Right renal pelvis (tissue), 4 donors: ENCODE results near the gene ENTPD6. TPM values are rescaled to one million over a fixed set of nuclear protein-coding genes. Genes with fewer than 3 reads are reported as not detected.

Experiments used
- DNase-seq, 4 donors: peaks; one replicate each; pipeline ENCODE4 v3.0.0-alpha.2; 2013; ENCODE audit warnings: low read depth in 4 of 4, low spot score in 3 of 4, missing footprints in 1 of 4
- polyA plus RNA-seq, 4 donors: library from polyadenylated mRNA; unstranded; fragments of 120-200 nt; gene quantifications; one replicate each; pipeline ENCODE4 v1.2.1, GENCODE V29; 2013; ENCODE audit not compliant: insufficient read length in 4 of 4

ENTPD6 gene
- polyA plus RNA-seq, 4 donors: 39.5 to 47.1 (median 41.3) TPM

DNA sequence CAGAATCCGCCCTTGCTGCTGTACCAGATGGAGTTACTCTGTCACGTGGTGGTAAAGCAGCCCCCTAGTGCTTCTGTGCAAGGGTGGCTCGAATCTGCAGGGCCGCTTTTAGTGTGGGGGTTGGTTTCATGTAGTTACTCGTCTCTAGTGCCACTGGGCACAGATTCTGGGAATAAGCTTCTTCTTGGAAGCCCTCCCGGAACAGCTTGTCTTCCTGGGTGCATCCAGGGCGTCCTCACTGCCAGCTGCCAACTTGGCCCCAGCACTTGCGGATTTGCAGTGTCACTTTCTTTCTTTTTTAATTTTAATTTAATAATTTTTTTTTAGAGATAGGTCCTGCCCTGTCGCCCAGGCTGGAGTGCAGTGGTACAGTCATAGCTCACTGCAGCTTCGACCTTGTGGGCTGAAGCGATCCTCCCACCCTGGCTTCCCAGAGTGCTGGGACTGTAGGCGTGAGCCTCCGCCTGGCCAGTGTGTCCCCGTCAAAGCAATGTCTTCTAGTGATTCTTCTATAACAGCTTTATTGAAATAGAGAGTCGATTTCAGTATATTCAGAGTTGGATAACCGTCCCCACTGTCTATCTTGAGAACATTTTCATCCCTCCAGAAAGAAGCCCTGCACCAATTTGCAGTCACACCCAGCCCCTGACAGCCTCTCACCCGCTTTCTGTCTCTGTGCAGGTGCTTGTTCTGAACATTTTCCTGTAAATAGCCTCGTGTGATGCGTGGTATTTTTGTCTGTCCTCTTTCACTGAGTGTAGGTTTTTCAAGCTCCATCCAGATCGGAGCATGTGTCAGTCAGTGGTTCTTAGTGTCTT lies 78.2 kb downstream of the ENTPD6 start:
- no peak for DNase-seq

DNA sequence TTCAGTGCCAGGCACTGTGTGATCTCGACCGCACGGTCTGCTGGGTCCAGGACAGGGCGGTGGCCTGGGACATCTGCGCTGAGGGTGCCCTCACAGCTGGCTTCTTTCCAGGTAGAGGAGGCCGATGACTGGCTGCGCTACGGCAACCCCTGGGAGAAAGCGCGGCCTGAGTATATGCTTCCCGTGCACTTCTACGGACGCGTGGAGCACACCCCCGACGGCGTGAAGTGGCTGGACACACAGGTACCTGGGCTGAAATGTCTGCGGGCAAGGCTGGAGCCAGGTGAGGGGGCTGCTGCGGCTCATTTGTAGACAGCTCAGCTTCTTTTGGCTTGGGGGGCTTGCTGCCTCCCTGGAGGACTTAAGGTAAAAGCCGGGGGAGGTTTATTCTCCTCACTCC lies 79.0 kb downstream of the ENTPD6 start:
- DNase-seq: no peak

DNA sequence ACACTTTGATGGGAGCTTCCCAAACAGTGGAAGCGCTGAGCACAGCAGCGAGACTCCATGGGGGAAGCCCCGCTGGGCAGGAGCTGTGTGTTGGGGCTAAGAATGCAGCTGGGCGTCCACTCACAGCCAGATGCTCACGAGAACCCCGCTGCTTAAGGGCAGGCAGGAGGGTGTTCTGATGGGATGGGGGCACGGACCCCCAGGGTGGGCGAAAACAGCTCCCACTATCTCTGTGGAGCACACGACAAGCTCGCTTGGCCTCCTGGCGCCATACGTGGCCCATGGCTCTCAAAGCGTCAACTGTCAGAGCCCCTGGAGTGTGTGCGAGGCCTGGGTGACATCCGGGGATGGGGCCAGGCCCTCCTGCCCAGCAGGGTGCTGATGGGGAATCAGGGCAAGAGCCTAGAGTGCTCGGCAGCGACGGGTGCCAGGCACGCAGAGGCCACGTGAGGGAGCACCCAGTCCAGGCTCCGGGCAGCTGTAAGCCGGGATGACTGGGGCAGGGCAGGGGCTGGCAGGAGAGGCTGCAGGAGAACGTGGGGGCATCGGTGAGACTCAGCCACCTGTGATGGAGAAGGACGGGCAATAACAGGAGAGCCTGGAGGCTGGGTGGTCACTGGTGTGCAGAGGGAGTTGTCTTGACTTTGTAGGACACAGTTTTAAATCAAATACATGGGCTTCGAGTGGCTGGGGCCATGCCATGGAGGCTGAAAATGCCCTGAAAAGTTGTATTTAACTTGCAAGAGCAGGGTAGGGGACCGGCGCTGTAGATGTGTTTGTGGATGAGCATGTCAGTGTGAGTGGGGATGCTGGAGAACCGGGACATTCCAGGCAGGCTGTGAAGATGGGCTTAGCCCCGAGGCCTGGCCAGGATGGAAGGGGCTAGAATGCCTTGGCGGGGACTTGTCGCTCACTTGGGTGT lies 79.6 kb downstream of the ENTPD6 start:
- no peak for DNase-seq

DNA sequence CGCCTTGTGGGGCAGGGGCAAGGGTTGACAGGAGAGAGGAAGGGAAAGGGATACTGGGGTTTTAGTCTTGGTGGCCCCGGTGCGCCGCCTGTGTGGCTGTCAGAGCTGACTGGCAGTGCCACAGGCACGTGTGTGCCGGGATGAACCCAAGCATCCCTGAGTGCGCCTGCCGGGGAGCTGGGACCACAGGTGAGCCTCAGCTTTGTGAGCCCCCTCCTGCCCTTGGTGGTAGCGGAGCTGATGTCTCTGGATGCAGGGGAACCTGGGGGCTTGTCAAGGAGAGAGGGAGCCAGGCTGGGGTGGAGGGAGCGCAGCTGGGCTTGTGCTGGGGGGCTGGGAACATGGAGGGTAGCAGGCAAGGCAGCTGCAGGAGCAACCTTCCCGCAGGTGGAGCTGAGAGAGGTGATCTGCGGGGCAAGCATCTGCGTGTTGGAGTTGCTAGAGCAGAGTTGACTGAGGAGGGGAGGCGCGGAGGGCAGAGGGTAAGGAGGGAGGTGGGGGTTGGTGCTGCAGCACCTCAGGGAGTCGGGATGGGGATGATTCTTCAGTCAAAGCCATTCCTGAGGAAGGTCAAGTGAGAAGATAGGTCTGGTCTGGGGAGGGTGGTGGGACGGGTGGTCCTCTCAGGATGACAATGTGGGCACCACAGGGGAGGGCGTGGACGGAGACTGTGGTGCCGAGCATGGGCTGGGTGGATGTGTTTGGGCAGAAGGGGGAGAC lies 80.5 kb downstream of the ENTPD6 start:
- DNase-seq: no peak

Other genes starting within 250 kb of the ENTPD6 start
- gene CST7, start 246.4 kb upstream of the ENTPD6 start, polyA plus RNA-seq: under 1 TPM; 0.31 to 0.80 (median 0.48) TPM
- gene APMAP, start 203.0 kb upstream of the ENTPD6 start, polyA plus RNA-seq: 100 to 1,000 TPM in 3 of 4 donors, 10 to 100 TPM in 1; 95.8 to 113 (median 109) TPM
- gene ACSS1, start 137.6 kb upstream of the ENTPD6 start, polyA plus RNA-seq: 10 to 100 TPM; 31.0 to 36.6 (median 32.0) TPM
- not detected for gene VSX1, start 113.6 kb upstream of the ENTPD6 start, polyA plus RNA-seq
- gene PYGB, start 52.4 kb downstream of the ENTPD6 start, polyA plus RNA-seq: 10 to 100 TPM; 43.4 to 49.5 (median 47.8) TPM
- 10 to 100 TPM; 51.8 to 66.4 (median 59.3) TPM for gene ABHD12, start 195.1 kb downstream of the ENTPD6 start, polyA plus RNA-seq
- gene GINS1, start 212.0 kb downstream of the ENTPD6 start, polyA plus RNA-seq: 10 to 100 TPM; 17.2 to 22.4 (median 21.0) TPM